ENCODE results near the gene EYA2.

GRCh38 chr20:47033665-47034064, 139.0 kb downstream of the EYA2 start:
- TF ChIP-seq CTCF (IDR thresholded peaks at IDR 0.05; ENCODE audit: low read depth, low read length, missing input control) (no peak), NR2F2 (IDR thresholded peaks at IDR 0.05) (no peak), MAX (IDR thresholded peaks at IDR 0.05) (no peak), TAF1 (conservative IDR thresholded peaks at IDR 0.05) (no peak), EGR1 (IDR thresholded peaks at IDR 0.05; ENCODE audit: low read depth in 2 of 2) (no peak), SP1 (IDR thresholded peaks at IDR 0.05) (no peak), RAD21 (IDR thresholded peaks at IDR 0.05) (no peak), JUND (IDR thresholded peaks at IDR 0.05) (no peak), REST (IDR thresholded peaks at IDR 0.05) (no peak)
